Activated naive CD4-positive, alpha-beta T cell (primary cell): ENCODE measurements around the gene SCN11A.

Source experiments
- DNase-seq, 4 experiments: peaks; one replicate each; lab custom pipeline; 2025; lab: John Stamatoyannopoulos, UW

The SCN11A gene

DNA sequence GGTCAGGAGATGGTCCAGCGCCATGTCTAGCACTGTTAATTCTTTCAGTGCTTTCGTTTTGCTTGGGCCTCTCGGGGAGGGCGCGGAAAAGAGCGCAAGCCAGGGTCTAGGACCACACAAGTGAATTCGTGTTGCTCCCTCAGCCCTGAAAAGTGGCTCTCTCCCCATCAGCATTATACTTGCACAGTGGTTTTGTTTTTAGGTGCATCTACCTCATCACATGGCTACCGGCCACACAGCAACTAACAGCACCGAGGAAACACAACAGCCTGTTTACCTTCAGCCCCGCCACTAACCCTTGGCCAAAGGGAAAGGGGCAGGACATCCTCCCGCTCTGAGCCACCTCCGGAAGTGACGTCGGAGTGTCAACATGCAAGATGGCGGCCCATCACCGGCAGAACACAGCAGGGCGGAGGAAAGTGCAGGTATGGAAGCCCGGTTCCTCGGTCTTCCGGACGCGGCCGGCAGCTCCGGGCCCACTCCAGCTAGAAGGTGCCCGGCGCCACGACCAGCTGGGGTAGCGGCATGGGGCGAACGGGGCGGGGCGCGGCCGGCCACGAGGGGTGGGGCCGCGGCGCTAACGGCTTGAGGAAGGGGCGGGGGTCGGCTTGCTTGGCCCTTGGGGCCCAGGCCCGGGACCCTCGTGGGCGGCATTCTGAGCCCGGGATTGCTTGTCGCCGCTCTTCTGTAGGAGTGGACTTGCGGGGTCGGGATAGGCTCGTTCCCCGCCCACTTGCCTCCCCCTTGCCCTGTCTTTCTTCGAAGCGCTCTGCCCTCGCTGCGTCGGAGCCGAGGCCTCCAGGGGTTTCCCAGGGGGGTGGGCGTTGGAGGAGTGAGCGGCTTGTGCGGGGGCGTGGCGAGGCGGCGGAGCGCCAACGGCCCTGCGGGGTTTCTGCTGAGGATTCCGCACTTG, at the start of gene SCN11A, which contains the start of gene WDR48:
Gene SCN11A, minus strand, starts transcription at position 296 of the 913 bp plus-strand sequence. CDS start 101,582 bp downstream, outside the sequence.
Gene WDR48, plus strand, starts transcription at position 368 of the 913 bp plus-strand sequence. Its CDS starts 10 bp downstream, at position 378.
- DNase-seq: peak; percentile 65 to 82 (median 72)

GRCh38 chr3:39101022-39101689, 49.4 kb upstream of the SCN11A start:
- DNase-seq: peak in 1 of 4 experiments; percentile 26

- no peak for DNase-seq
These were observed 48.7 kb upstream of the SCN11A start for GRCh38 chr3:39100500-39100886.

DNA sequence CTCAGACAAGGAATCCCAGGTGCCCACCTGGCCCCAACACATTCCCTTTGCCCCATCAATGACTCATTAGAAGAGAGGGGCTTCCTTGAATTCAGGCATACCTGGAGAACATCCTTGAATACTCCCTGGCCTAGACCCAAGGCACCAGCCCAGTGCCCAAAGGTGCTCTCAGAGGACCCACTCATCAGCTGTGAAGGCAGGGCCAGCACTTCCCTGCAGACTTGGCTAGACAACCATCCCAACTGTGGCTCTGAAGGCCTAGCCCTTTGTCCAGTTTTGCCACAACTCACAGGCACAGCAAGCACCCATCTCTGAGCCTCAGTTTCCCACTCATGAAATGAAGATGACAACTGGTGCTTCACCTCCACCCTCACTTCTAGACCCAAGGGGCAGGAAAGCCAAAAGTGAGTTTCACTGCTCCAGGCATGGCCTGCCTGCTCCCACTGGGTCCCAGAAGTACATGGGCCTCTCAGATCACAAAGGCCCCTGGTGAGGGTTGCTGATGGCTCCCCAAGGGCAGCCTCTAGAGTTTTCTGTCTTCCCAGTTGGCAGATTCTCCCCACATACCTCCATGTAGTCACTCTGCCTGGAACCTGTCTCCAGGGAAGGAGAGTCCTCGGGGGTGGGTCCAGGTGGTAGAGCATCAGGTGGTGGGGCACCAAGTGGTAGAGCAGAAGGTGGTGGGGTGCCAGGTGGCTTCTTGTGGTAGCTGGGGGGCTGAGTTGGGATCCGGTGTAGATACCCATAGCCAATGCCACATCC, 48.2 kb upstream of the SCN11A start:
- DNase-seq: no peak

DNA sequence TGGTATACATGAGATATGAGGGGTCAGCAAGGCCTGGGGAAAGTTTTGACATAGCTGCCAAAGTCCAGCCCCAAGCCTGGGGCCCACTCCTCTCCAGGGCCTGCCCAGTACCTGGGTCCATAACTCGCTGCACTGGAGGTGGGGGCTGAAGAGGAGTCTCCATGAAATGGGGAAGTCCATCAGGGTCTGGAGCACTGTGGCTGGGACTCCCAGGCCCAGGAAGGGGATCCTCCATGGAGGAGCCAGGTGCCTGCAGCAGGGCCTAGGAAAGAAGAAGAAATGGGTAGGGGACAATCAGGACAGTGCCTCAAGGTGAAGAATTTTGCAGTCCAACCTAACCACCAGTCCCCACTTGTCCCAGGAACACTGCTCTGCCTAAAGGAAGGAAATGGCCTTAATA, 47.5 kb upstream of the SCN11A start:
- DNase-seq: no peak

DNA sequence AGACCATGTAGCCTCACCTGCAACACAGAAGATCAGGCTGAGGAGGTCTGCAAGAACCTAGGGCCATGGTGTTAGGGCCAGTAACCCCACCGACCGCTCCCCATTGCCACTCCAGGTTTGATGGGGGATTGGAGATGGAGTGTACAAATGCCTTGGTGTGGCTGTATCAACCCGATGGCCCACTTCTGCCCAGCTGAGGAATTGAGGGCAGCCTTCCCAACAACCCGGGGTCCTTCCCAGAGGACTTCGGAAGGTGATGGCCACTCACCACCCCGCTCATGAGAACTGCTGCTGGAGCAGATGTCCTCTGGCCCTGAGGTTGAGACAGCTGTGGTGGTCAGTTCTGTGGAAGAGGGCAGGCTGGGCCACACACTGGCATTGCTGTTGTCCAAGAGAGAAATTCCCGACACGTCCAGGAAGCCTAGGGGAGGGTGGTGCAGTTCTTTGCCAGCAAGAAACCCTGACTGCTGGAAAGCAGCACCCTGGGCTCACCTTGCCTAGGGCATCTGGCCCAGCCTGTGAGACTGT, 46.8 kb upstream of the SCN11A start:
- DNase-seq: no peak

- no peak for DNase-seq
These were observed 46.1 kb upstream of the SCN11A start for GRCh38 chr3:39097716-39098472.

- DNase-seq: no peak
These were observed 45.0 kb upstream of the SCN11A start for GRCh38 chr3:39096775-39097174.

DNA sequence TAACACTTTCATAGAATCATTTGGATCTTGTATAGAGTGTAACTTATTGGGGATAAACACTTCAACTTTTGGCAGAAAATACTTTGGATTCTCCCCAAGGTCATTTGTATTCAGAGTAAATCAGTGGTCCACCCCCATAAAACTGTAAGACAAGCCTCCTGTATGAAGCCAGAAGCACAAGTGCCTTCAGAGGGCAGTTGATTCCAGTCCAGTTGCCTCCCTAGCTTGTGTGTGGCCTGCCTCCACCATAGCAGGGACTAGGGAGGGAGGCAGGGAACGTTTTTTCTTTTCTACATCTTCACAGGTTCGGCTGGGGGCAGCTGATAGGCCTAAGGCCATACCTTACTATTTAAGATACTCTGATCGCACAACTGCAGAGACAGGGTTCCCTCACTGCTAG, 44.0 kb upstream of the SCN11A start:
- no peak for DNase-seq

- no peak for DNase-seq
These were observed 43.3 kb upstream of the SCN11A start for GRCh38 chr3:39094851-39095677.

GRCh38 chr3:39090922-39091321, 39.2 kb upstream of the SCN11A start:
- DNase-seq: no peak

DNA sequence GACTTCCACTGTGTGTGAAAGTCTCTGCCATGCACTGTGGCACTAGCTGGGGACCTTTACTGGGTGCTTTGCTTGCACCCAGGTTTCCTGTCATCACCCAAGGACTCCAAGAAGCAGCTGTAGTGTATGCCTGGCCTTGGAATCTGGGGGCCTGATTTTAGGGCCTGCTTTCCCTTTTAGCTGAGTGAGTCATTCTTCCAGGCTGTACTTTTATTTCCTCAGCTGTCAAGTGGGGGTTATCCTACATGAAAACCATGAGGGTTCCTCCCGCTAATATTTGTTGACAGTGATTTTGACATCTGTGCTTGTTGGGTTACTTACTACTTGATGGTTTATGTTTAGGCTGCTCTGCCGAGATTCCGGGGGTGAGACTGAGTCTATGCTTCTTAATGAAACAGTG, 37.1 kb upstream of the SCN11A start:
- DNase-seq: no peak

GRCh38 chr3:39088456-39088855, 36.7 kb upstream of the SCN11A start:
- no peak for DNase-seq

- no peak for DNase-seq
These were observed 34.4 kb upstream of the SCN11A start for GRCh38 chr3:39086144-39086543.

DNA sequence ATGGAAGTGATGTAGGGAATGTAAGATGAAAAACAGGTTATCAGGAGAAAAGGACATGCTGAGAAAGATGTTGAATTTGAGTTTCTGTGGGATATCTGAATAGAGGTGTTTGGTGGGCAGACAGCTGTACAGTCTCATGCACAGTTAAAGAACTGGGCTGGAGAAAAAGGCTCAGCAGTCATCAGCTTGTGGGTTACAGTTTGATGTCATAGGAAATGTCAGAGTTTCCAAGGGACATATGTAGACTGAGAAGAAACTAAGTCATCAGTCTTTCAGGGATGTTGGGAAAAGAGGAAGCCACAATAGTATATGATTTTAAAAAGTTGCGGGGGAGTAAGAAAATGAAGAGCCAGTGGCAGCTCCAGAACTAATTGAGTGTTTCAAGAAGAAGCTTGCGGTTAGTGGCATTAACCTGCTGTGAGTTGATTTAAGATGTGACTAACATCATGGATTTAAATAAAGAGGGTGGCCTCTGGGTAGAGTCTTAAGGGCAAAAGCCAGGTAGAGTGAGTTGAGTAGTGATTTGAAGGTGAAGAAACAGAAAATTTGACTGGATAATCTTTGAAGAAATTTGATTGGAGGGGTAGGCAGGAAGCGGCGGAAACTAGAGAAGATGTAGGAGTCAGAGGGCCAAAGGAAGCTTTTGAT, 31.0 kb upstream of the SCN11A start:
- no peak for DNase-seq

DNA sequence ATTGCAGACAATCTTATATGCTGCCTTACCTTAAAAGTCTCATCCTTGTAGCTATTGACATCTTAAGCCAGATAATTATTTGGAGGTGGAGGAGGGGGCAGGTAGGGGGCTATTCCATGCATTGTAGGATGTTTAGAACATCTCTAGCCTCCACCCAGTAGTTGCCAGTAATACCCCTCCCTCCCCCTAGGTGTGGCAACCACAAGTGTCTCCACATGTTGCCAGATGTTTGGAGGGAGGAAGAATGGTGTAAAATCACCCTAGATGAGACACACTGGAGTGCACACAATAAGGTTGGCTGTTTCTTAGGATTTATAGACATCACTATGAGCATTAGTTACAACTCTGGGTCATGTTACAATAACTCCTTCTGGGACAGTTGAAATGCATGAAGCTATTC, 28.3 kb upstream of the SCN11A start:
- DNase-seq: no peak

GRCh38 chr3:39079530-39079929, 27.8 kb upstream of the SCN11A start:
- DNase-seq: no peak

DNA sequence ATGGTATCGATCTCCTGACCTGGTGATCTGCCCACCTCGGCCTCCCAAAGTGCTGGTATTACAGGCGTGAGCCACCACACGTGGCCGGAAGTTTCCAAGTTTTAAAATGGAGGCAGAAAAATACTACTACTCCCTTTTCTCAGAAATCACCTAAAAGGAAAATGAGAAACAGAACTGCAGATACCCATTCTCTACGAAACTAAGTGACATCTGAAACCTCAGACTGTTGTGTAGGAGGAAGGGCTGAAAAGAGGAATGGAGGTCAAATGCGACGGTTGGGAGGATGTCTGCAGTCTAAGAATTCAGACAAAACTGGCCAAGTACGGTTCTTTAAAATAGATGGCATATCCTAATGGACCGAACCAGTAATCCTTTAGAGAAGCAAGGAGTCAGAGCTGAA, 24.2 kb upstream of the SCN11A start:
- no peak for DNase-seq

GRCh38 chr3:39068556-39068955, 16.8 kb upstream of the SCN11A start:
- no peak for DNase-seq

GRCh38 chr3:39067286-39067685, 15.5 kb upstream of the SCN11A start:
- DNase-seq: no peak
